AG09309 (cell line): ENCODE data around the gene KCTD5.

Source experiments
- DNase-seq: peaks from one replicate; pipeline ENCODE4 v3.0.0-alpha.2; 2010; ENCODE audit warnings: low read depth
- H3K4me3 ChIP-seq: 2 replicates; pipeline ENCODE4 v1.5.1; 2011; ENCODE audit warnings: mild to moderate bottlenecking, low read depth, low read length, moderate library complexity; ENCODE audit not compliant: control insufficient read depth
- TF ChIP-seq, protein P1 (sequence below): IDR thresholded peaks from 2 replicates; pipeline ENCODE4 v1.5.1; 2011; ENCODE audit warnings: mild to moderate bottlenecking, low read depth, low read length, inconsistent platforms; ENCODE audit not compliant: insufficient read depth, control insufficient read depth; ENCODE audit errors: missing control alignments

Gene KCTD5

DNA sequence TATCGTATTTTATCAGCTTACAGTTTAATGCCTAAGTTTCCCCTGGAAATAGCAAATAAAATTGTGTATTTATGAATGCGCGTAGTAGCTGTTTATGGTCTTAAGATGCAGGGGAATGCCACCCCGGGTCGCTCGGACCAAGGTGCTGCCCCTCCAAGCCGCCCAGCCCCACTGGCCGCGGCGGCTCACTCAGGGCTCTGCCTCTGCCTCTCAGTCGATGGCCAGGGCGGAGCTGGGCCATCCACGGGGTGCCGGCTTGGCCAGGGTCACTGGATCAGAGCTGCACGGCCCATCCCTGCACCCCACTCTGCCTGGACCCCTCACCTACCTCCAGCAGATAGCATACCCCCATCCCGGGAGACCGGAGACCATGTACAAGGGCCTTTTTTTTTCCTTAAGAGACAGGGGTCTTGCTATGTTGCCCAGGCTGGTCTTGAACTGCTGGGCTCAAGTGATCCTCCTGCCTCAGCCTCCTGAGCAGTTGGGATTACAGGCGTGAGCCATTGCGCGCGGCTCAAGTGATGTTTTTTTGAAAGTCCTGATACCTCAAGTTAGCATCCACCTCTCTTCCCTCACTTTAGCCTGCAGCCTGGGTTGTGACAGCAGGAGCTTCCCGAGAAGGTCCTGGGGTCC, 26.7 kb downstream of the KCTD5 start:
- no peak for DNase-seq
- H3K4me3 ChIP-seq = no peak overlapping the region
- TF ChIP-seq, protein P1, sequence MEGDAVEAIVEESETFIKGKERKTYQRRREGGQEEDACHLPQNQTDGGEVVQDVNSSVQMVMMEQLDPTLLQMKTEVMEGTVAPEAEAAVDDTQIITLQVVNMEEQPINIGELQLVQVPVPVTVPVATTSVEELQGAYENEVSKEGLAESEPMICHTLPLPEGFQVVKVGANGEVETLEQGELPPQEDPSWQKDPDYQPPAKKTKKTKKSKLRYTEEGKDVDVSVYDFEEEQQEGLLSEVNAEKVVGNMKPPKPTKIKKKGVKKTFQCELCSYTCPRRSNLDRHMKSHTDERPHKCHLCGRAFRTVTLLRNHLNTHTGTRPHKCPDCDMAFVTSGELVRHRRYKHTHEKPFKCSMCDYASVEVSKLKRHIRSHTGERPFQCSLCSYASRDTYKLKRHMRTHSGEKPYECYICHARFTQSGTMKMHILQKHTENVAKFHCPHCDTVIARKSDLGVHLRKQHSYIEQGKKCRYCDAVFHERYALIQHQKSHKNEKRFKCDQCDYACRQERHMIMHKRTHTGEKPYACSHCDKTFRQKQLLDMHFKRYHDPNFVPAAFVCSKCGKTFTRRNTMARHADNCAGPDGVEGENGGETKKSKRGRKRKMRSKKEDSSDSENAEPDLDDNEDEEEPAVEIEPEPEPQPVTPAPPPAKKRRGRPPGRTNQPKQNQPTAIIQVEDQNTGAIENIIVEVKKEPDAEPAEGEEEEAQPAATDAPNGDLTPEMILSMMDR = no peak

DNA sequence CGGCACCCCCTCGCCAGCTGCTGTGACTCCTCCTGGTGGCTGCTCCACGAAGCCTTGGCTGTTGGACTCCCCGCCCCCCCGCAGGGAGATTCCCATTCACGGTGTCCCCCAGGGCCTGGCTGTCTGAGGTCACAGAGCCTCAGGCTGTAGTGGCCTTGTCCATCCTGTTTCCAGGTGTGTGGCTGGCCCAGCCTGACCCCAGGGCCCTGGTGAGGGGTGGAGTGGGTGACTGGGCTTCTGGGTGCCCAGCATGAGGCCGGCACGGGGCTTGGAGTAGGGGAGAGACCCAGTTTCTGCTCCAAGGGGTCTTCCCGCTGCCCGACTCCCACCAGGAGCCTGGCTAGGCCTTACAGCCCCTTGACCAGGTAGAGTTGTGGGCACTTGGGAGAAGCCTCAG, 27.3 kb downstream of the KCTD5 start:
- DNase-seq = no peak
- TF ChIP-seq, protein P1 = no peak
- H3K4me3 ChIP-seq = no peak overlapping the region

DNA sequence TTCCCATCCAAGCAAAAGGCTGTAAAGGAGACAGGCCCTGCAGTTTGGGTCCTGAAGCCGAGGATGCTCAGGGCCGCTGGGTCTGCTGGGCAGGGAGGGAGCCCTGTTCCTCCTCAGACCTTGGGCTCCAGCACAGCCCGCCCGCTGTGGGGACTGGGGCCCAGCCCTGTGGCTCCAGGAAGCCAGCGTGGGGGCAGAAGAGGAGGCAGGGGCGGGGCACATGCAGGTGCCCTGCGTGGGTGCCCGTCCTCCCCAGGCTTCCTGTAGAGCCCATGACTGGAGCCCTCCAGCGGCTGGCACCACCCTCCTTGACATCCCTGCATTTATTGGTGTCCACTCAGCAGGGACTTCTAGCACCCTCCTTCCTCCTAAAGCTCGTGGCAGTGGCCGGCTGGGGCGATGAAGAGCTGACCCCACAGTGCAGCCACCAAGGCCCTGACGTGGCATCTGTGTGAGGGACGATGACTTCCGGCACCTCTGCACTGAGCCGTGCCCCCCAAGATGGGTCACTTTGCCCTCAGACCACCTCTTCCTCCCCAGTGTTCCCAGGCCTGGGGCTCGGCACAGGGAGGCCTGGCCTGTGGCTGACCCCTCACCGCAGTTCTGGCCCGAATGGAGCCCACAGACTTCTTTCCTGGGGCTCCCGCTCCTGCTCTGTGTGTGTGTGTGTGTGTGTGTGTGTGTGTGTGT, 27.8 kb downstream of the KCTD5 start:
- H3K4me3 ChIP-seq = no peak overlapping the region
- DNase-seq = no peak
- TF ChIP-seq, protein P1 = no peak

DNA sequence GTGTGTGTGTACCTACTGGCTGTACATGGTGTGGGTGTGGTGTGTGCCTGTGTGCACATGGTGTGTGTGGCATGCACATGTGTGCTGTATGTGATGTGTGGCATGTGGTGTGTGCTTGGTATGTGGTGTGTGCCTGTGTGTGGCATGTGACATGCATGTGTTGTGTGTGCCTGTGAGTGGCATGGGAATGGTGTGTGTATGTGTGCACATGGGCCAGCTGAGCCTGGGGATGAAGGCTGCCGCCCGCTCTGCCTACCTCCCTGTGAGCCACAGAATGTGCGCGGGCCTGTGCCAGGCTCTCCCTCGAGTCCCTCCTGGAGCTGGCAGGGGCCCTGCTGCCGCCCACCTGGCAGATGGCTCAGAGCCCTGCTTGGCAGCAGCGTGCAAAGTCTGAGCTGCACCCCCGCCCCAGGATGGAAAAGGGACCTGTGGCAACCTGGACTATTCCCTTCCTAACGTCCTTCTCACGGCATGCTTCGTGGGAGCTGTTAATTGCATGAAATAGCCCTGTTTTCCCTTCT, 28.4 kb downstream of the KCTD5 start:
- no peak overlapping the region for H3K4me3 ChIP-seq
- no peak for DNase-seq
- TF ChIP-seq, protein P1 = no peak

DNA sequence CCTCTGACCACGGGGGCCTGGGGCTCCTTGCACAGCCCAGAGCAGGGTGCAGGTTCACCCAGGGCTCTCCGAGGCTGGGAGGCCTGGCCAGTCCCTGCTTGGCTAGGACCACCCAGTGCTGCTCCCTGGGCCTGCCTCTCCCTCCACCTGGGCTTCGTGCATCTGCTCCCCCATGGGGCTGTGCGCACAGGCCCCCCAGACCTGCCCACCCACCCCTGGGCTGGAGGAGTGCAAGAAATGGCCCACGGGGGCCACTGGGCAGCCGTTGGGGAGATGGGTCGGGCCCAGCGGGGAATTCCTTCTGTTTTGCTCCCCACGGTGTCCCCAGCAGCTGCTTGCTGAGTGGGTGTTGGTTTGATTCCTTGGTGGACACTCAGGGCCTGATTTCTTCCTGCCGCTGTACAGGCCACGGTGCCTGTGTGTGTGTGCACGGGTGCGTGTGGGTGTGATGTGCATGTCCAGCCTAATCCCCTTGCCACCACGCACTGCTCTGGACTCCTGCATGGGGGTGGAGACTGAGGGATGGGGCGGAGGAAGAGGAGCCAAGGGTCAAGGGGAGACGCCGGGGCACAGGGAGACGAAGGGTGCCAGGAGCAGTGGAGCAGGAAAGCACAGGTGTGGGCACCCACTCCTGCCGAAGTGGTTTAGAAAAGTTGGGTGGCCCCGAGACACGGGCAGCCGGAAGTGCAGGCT, 29.2 kb downstream of the KCTD5 start:
- no peak overlapping the region for H3K4me3 ChIP-seq
- DNase-seq = no peak
- TF ChIP-seq, protein P1 = no peak

DNA sequence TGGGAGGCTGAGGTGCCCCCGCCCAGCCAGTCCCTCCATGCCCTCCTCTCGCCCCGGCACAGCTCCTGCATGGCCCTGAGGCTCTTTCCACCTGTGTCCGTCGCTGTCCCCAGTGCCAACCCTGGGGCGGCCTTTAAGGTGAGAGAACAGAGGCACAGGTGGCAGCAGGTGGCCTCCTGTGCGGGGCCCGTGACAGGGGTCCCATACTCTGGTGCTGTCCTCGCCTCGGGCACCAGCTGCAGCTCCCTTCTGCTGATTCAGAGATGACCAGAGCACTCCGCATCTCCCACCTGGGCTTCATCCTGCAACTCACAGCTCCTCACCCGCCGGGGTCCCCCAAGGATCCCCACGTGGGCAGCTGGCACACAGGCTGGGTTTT, 29.7 kb downstream of the KCTD5 start:
- DNase-seq = no peak
- H3K4me3 ChIP-seq = no peak overlapping the region
- TF ChIP-seq, protein P1 = no peak
